ENCODE results near the gene DCTN4.

The DCTN4 gene

GRCh38 chr5:150670948-150671310, 87.9 kb downstream of the DCTN4 start:
- DNase-seq (ENCODE audit: low read depth in 2 of 2): no peak

- no peak for DNase-seq (ENCODE audit: low read depth in 2 of 2)
These were observed 88.4 kb downstream of the DCTN4 start for GRCh38 chr5:150670275-150670947.

GRCh38 chr5:150665044-150665443, 93.8 kb downstream of the DCTN4 start:
- DNase-seq (ENCODE audit: low read depth in 2 of 2): no peak

GRCh38 chr5:150663936-150664335, 94.9 kb downstream of the DCTN4 start:
- DNase-seq (ENCODE audit: low read depth in 2 of 2): no peak

- no peak for DNase-seq (ENCODE audit: low read depth in 2 of 2)
These were observed 95.9 kb downstream of the DCTN4 start for GRCh38 chr5:150662731-150663516.

- DNase-seq (ENCODE audit: low read depth in 2 of 2): no peak
These were observed 96.8 kb downstream of the DCTN4 start for GRCh38 chr5:150661821-150662596.

- no peak for DNase-seq (ENCODE audit: low read depth in 2 of 2)
These were observed 97.7 kb downstream of the DCTN4 start, which contains the start of gene MYOZ3 for GRCh38 chr5:150661086-150661485. Gene MYOZ3 (plus strand): TSS chr5:150661251. CDS start chr5:150662942, 1,691 bp downstream.

- DNase-seq (ENCODE audit: low read depth in 2 of 2): no peak
These were observed 98.5 kb downstream of the DCTN4 start for GRCh38 chr5:150660108-150660831.

- no peak for DNase-seq (ENCODE audit: low read depth in 2 of 2)
These were observed 99.3 kb downstream of the DCTN4 start for GRCh38 chr5:150659360-150660107.

GRCh38 chr5:150658699-150659265, 100.0 kb downstream of the DCTN4 start:
- DNase-seq (ENCODE audit: low read depth in 2 of 2): no peak
